Measurements from ENCODE around the gene PDLIM5. TPM values are rescaled to one million over a fixed set of nuclear protein-coding genes. Genes with fewer than 3 reads are reported as not detected.

The PDLIM5 gene
- total and polyA plus RNA-seq, 2 of the 8 experiments (the other 6 are each of a cell fraction or from before 2014, with no cell fraction given), result 37.3 to 62.1 TPM

GRCh38 chr4:94461506-94461905, 9.8 kb downstream of the PDLIM5 start:
- no peak overlapping the region for H3K4me3 ChIP-seq (ENCODE audit: extremely low read depth in 1 of 4, insufficient read depth in 2 of 4, low read depth in 3 of 4, low read length in 4 of 4)
- POLR2A ChIA-PET (ENCODE audit: partially characterized antibody), result interaction anchor here (0.8 kb wide), 2 partner anchors 9 to 16 kb away, joined by 3 read pairs; no protein-coding TSS in a partner anchor
- TF ChIP-seq TAF1 (IDR thresholded peaks at IDR 0.05; ENCODE audit: low read depth, low read length), result no peak
- TF ChIP-seq POU5F1 (IDR thresholded peaks at IDR 0.05; ENCODE audit: low read depth, low read length), result no peak
- TF ChIP-seq SIN3A (conservative IDR thresholded peaks at IDR 0.05 in 1 of 2, IDR thresholded peaks at IDR 0.05 in 1 of 2; ENCODE audit: low read depth in 1 of 2, low read length in 2 of 2), result no peak
- no peak for TF ChIP-seq YY1 (IDR thresholded peaks at IDR 0.05; ENCODE audit: low read depth, low read length)
- TF ChIP-seq EZH2 (IDR thresholded peaks at IDR 0.05; ENCODE audit: low read depth, low read length, severe bottlenecking), result no peak
- TF ChIP-seq CBX5 (IDR thresholded peaks at IDR 0.05; ENCODE audit: low read depth, low read length), result no peak
- H3K18ac ChIP-seq (ENCODE audit: extremely low read depth, low read length), result no peak overlapping the region
- H3K27me3 ChIP-seq (replicated peaks in 1 of 4; ENCODE audit: control insufficient read depth in 3 of 4, extremely low read depth in 1 of 4, insufficient read depth in 3 of 4, low read length in 3 of 4), result no peaks in the 10 kb centered on the region
- FAIRE-seq (no peak), DNase-seq (ENCODE audit: low read depth in 1 of 2, low spot score in 2 of 2) (no peak)
- H3K14ac ChIP-seq (ENCODE audit: insufficient read length), result no peak overlapping the region
- no peak overlapping the region for H3K4ac ChIP-seq (replicated peaks; ENCODE audit: insufficient read length, low read depth, low read length)
- no peaks in the 10 kb centered on the region for H3K79me1 ChIP-seq (ENCODE audit: low read depth, low read length)
- no peak overlapping the region for H4K91ac ChIP-seq (replicated peaks; ENCODE audit: insufficient read length, low read length)
- no peak overlapping the region for H3K56ac ChIP-seq (replicated peaks; ENCODE audit: insufficient read length, low read depth, low read length)
- CTCF ChIA-PET (ENCODE audit: partially characterized antibody), result no interaction called here
- peaks cover 0 to 3% of the 10 kb centered on the region in 2 experiments for H4K20me1 ChIP-seq (replicated peaks in 1 of 2; ENCODE audit: control insufficient read depth in 1 of 2, insufficient read depth in 2 of 2, low read length in 2 of 2)
- H3K79me2 ChIP-seq (ENCODE audit: control insufficient read depth in 1 of 2, insufficient read depth in 2 of 2, low read length in 2 of 2), result peaks cover 0 to 62% of the 10 kb centered on the region in 2 experiments; a peak in 2 of 4 replicates
- H2BK12ac ChIP-seq (ENCODE audit: low read depth, low read length), result no peak overlapping the region
- no peaks in the 10 kb centered on the region for H3K23me2 ChIP-seq (ENCODE audit: low read depth, low read length)
- H2BK20ac ChIP-seq (ENCODE audit: low read length), result no peak overlapping the region
- H3K23ac ChIP-seq (ENCODE audit: insufficient read length), result no peak overlapping the region
- no peak overlapping the region for H2AFZ ChIP-seq (ENCODE audit: low read length)
- H4K8ac ChIP-seq (ENCODE audit: extremely low read depth, insufficient read depth, low read length), result no peak overlapping the region
- no peak overlapping the region for H3K9ac ChIP-seq (replicated peaks in 1 of 4; ENCODE audit: extremely low read depth in 1 of 4, low read depth in 3 of 4, low read length in 3 of 4)
- H2BK5ac ChIP-seq (ENCODE audit: low read depth, low read length), result no peak overlapping the region
- H3K9me3 ChIP-seq (ENCODE audit: insufficient read depth in 2 of 2, low read depth in 1 of 2, low read length in 1 of 2), result no peaks in the 10 kb centered on the region
- no peak overlapping the region for H2BK15ac ChIP-seq (ENCODE audit: low read length)
- H3K27ac ChIP-seq (ENCODE audit: low read depth, low read length), result no peak overlapping the region
- no peak overlapping the region for H3K4me2 ChIP-seq (ENCODE audit: insufficient read depth in 1 of 2, low read depth in 2 of 2, low read length in 2 of 2)
- no peak overlapping the region for H2BK120ac ChIP-seq (replicated peaks; ENCODE audit: low read depth, low read length)
- WGBS, 2 experiments (ENCODE audit: extremely low coverage in 1 of 2, insufficient coverage in 1 of 2, insufficient read length in 1 of 2, insufficient replicate concordance in 2 of 2, low coverage in 1 of 2, low lambda C conversion rate in 2 of 2, missing lambda C conversion rate in 1 of 2), result 83 to 100% methylated on average over 1 to 2 of the region's 2 CpGs
- H3K36me3 ChIP-seq (ENCODE audit: control insufficient read depth in 2 of 4, insufficient read depth in 4 of 4, low read length in 3 of 4), result no peaks in the 10 kb centered on the region; a peak in 2 of 8 replicates
- peaks cover 0 to 19% (median 13%) of the 10 kb centered on the region in 4 experiments; a peak in 6 of 7 replicates for H3K4me1 ChIP-seq (replicated peaks in 1 of 4; ENCODE audit: control insufficient read depth in 3 of 4, insufficient read depth in 4 of 4, low read length in 3 of 4)
- no peak overlapping the region for H2AK5ac ChIP-seq (ENCODE audit: low read depth, low read length)
- no peak overlapping the region for H4K5ac ChIP-seq (ENCODE audit: insufficient read length, low read depth, low read length)

Measured in H1 (cell line).